ENCODE data around the gene ASPSCR1. TPM values are rescaled to one million over a fixed set of nuclear protein-coding genes. Genes with fewer than 3 reads are reported as not detected.
A peak's percentile ranks its signal among the peaks of the same experiment; 100 is the strongest.

Gene ASPSCR1
- total and polyA plus RNA-seq, 9 of the 15 experiments (the other 6 are each of a cell fraction or from before 2014, with no cell fraction given), result 0.90 to 36.9 (median 11.6) TPM

GRCh38 chr17:82008941-82009405, 31.5 kb downstream of the ASPSCR1 start:
- no peaks in the 10 kb centered on the region for H3K79me2 ChIP-seq (ENCODE audit: control insufficient read depth, insufficient read depth, low read length)
- in situ Hi-C loops (cut with MboI) (no loop called here), intact Hi-C loops (cut with micrococcal nuclease) (no loop called here)
- no peaks in the 10 kb centered on the region for H3K9me3 ChIP-seq (replicated peaks; ENCODE audit: control insufficient read depth, insufficient read depth, low read depth, low read length)
- H3K4me1 ChIP-seq (replicated peaks in 1 of 2; ENCODE audit: control insufficient read depth in 2 of 2, insufficient read depth in 2 of 2, low read length in 2 of 2), result peaks cover 0 to 84% of the 10 kb centered on the region in 2 experiments; a peak in 1 of 5 replicates
- DNase-seq (ENCODE audit: extremely low read depth in 1 of 4, low spot score in 3 of 4), result no peak
- CTCF ChIA-PET (ENCODE audit: low intra/inter-chr PET ratio), result no interaction called here
- H3K9me1 ChIP-seq (ENCODE audit: control insufficient read depth, insufficient read depth, low read length), result peaks cover 3% of the 10 kb centered on the region
- H3K27me3 ChIP-seq (ENCODE audit: control insufficient read depth in 2 of 2, insufficient read depth in 2 of 2, low read length in 2 of 2), result no peaks in the 10 kb centered on the region
- no TSS peak for BruUV-seq (replicated peaks)
- no peak overlapping the region; a peak in 1 of 4 replicates for H3K9ac ChIP-seq (ENCODE audit: insufficient read depth in 1 of 2, low read depth in 2 of 2, low read length in 2 of 2)
- TF ChIP-seq BCL6 (CRISPR knock-in tag; IDR thresholded peaks at IDR 0.05) (no peak), HNRNPL (IDR thresholded peaks at IDR 0.05; ENCODE audit: low read depth, low read length) (peak; percentile 28; the same call in 1 of the 2 replicates)
- no peak overlapping the region for H3K27ac ChIP-seq (ENCODE audit: extremely low read depth, low read depth, low read length)
- no peak overlapping the region for H3K4me2 ChIP-seq (ENCODE audit: insufficient read depth, low read length)
- POLR2A ChIA-PET, result no interaction called here
- no peak for ATAC-seq
- H3K4me3 ChIP-seq, result no peak overlapping the region
- H4K20me1 ChIP-seq (replicated peaks; ENCODE audit: control insufficient read depth, insufficient read depth, low read length), result 0 out of 2 replicates have a peak, but pooled peaks cover 4% of the 10 kb centered on the region
- H2AFZ ChIP-seq (ENCODE audit: low read depth, low read length), result no peak overlapping the region
- FAIRE-seq, result no peak
- H3K36me3 ChIP-seq (ENCODE audit: control insufficient read depth, insufficient read depth, low read length), result no peaks in the 10 kb centered on the region; the same call in 2 of the 3 replicates
- WGBS (ENCODE audit: insufficient coverage, low coverage, missing lambda C conversion rate), result 94% methylated on average over 12 of the region's 28 CpGs

DNA sequence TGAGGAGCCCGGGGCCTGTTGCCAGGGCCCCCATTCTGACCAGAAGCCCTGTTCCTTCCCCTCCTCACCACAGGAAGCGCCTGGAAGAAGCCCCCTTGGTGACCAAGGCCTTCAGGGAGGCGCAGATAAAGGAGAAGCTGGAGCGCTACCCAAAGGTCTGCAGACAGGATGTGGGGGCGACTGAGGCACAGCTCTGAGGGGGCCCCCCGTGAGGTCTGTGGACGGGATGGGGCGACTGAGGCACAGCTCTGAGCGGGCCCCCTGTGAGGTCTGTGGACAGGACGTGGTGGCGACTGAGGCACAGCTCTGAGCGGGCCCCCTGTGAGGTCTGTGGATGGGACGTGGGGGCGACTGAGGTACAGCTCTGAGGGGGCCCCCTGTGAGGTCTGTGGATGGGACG, 32.0 kb downstream of the ASPSCR1 start:
- no peak overlapping the region for H2AFZ ChIP-seq (ENCODE audit: low read depth, low read length)
- CTCF ChIA-PET (ENCODE audit: low intra/inter-chr PET ratio), result no interaction called here
- H3K27me3 ChIP-seq (ENCODE audit: control insufficient read depth in 2 of 2, insufficient read depth in 2 of 2, low read length in 2 of 2), result no peaks in the 10 kb centered on the region
- no peak overlapping the region for H3K4me2 ChIP-seq (ENCODE audit: insufficient read depth, low read length)
- no peaks in the 10 kb centered on the region for H3K79me2 ChIP-seq (ENCODE audit: control insufficient read depth, insufficient read depth, low read length)
- H4K20me1 ChIP-seq (replicated peaks; ENCODE audit: control insufficient read depth, insufficient read depth, low read length), result 0 out of 2 replicates have a peak, but pooled peaks cover 4% of the 10 kb centered on the region
- H3K9me3 ChIP-seq (replicated peaks; ENCODE audit: control insufficient read depth, insufficient read depth, low read depth, low read length), result no peaks in the 10 kb centered on the region
- WGBS (ENCODE audit: insufficient coverage, low coverage, missing lambda C conversion rate), result 84% methylated on average over 7 of the region's 15 CpGs
- H3K4me1 ChIP-seq (replicated peaks in 1 of 2; ENCODE audit: control insufficient read depth in 2 of 2, insufficient read depth in 2 of 2, low read length in 2 of 2), result peaks cover 0 to 83% of the 10 kb centered on the region in 2 experiments; a peak in 1 of 5 replicates
- no peak overlapping the region for H3K4me3 ChIP-seq
- no TSS peak for BruUV-seq (replicated peaks)
- no peak for DNase-seq (ENCODE audit: extremely low read depth in 1 of 4, low spot score in 3 of 4)
- peaks cover 3% of the 10 kb centered on the region for H3K9me1 ChIP-seq (ENCODE audit: control insufficient read depth, insufficient read depth, low read length)
- POLR2A ChIA-PET, result interaction anchor here (0.9 kb wide), 1 partner anchor 283 kb away, joined by 4 read pairs; no protein-coding TSS in a partner anchor
- no peak for ATAC-seq
- intact Hi-C loops (cut with micrococcal nuclease) (no loop called here), in situ Hi-C loops (cut with MboI) (no loop called here)
- no peak for FAIRE-seq
- H3K27ac ChIP-seq (ENCODE audit: extremely low read depth, low read depth, low read length), result no peak overlapping the region
- no peak overlapping the region for H3K9ac ChIP-seq (ENCODE audit: insufficient read depth in 1 of 2, low read depth in 2 of 2, low read length in 2 of 2)
- no peak for TF ChIP-seq ZFPM2 (CRISPR knock-in tag; IDR thresholded peaks at IDR 0.05)
- TF ChIP-seq STAT5B (CRISPR knock-in tag; IDR thresholded peaks at IDR 0.05), result no peak
- no peak for TF ChIP-seq POLR2B (IDR thresholded peaks at IDR 0.05; ENCODE audit: low read depth, partially characterized antibody)
- no peak for TF ChIP-seq SMAD2 (IDR thresholded peaks at IDR 0.05; ENCODE audit: low read depth, low read length)
- no peak for TF ChIP-seq ATF7 (IDR thresholded peaks at IDR 0.05)
- TF ChIP-seq SIX5 (IDR thresholded peaks at IDR 0.05; ENCODE audit: borderline replicate concordance in 1 of 2, insufficient read depth in 1 of 2, low read depth in 1 of 2, low read length in 2 of 2), result no peak
- TF ChIP-seq SMARCE1 (IDR thresholded peaks at IDR 0.05), result no peak
- TF ChIP-seq TCF3 (CRISPR knock-in tag; IDR thresholded peaks at IDR 0.05), result no peak
- TF ChIP-seq USF1 (CRISPR knock-in tag; IDR thresholded peaks at IDR 0.05), result no peak
- no peaks in the 10 kb centered on the region; the same call in 2 of the 3 replicates for H3K36me3 ChIP-seq (ENCODE audit: control insufficient read depth, insufficient read depth, low read length)

All from K562 (cell line).